Measurements from ENCODE around the gene GRID1. TPM values are rescaled to one million over a fixed set of nuclear protein-coding genes. Genes with fewer than 3 reads are reported as not detected.

The GRID1 gene
- total RNA-seq, 4 donors from 2014 or later = 0.88 to 7.3 (median 4.1) TPM

DNA sequence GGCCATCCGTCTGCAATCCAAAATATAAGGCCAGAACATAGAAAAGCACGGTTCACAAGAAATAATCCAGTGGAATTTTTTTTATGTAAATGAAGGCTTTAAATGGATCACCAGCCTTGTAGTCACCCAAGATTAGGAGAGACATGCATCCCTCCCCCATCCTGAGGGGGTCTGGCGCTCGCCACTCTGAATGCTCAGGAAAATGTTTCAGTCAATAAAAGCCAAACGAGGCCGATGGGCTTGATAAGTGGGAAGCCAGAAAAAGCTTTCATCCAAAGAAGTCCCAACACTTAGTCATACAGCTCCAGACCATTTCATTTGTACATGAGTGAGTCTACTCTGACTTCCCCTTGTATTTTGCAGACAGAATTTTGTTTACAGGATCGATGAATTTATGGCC lies 631.8 kb downstream of the GRID1 start:
- no peak overlapping the region for H3K27ac ChIP-seq
- no peak overlapping the region for H3K4me3 ChIP-seq
- intact Hi-C loops (cut with DNase I; ENCODE audit: low total_unique reads) = no loop called here
- DNase-seq = no peak
- TF ChIP-seq POLR2A (IDR thresholded peaks at IDR 0.05) = no peak
- TF ChIP-seq, protein P1, sequence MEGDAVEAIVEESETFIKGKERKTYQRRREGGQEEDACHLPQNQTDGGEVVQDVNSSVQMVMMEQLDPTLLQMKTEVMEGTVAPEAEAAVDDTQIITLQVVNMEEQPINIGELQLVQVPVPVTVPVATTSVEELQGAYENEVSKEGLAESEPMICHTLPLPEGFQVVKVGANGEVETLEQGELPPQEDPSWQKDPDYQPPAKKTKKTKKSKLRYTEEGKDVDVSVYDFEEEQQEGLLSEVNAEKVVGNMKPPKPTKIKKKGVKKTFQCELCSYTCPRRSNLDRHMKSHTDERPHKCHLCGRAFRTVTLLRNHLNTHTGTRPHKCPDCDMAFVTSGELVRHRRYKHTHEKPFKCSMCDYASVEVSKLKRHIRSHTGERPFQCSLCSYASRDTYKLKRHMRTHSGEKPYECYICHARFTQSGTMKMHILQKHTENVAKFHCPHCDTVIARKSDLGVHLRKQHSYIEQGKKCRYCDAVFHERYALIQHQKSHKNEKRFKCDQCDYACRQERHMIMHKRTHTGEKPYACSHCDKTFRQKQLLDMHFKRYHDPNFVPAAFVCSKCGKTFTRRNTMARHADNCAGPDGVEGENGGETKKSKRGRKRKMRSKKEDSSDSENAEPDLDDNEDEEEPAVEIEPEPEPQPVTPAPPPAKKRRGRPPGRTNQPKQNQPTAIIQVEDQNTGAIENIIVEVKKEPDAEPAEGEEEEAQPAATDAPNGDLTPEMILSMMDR (IDR thresholded peaks at IDR 0.05) = no peak
- no peaks in the 10 kb centered on the region for H3K27me3 ChIP-seq
- no peaks in the 10 kb centered on the region for H3K9me3 ChIP-seq
- H3K36me3 ChIP-seq = no peaks in the 10 kb centered on the region
- H3K4me1 ChIP-seq = no peaks in the 10 kb centered on the region

DNA sequence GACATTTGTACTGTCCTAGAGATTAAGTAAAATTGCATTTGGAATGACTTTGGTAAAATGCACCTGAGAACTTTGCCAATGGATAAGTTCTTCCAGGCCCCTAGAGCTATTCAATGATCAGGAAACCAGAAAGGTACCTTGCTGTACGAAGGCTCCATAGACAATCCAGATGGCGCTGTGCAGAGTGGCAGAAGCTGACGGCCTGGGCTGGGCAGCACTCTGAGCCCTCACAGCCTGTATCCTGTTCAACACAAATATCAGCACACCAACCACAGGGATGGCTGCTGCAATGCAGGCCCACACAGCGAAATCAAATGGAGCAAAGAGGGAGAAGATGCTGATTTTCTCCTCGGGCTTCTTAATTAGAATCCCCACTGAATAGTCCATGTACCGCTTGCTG lies 642.4 kb downstream of the GRID1 start:
- Histone ChIP-seq H3K4me3 (no peak overlapping the region), H3K27me3 (no peaks in the 10 kb centered on the region), H3K9me3 (no peaks in the 10 kb centered on the region), H3K36me3 (no peaks in the 10 kb centered on the region), H3K27ac (no peak overlapping the region), H3K4me1 (no peaks in the 10 kb centered on the region)
- TF ChIP-seq, protein P1 (IDR thresholded peaks at IDR 0.05) = no peak
- TF ChIP-seq POLR2A (IDR thresholded peaks at IDR 0.05) = no peak
- no peak for DNase-seq
- intact Hi-C loops (cut with DNase I; ENCODE audit: low total_unique reads) = no loop called here

DNA sequence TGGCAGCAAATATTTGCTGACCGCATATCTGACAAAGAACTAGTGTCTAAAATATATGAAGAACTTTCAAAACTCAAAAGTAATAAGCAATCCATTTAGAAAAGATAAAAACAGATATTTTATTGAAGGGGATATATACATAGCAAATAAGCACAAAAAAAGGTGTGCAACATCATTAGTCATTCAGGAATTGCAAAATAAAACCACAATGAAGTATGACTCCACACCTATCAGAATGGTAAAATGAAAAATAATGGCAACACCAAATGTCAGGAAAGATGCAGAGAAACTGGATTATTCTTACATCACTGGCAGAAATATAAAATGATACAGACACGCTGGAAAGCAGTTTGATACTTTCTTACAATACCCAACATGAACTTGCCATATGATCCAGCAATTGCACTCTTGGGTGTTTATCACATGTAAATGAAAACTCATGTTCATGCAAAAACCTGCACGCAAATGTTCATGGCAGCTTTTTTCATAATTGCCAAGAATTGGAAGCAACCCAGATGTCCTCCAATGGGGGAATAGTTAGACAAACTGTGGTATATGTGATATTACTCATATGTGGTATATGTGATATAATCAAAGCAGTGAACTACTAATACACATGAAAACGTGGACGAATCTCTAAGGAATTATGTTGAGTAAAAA lies 645.5 kb downstream of the GRID1 start:
- H3K4me1 ChIP-seq = no peaks in the 10 kb centered on the region
- intact Hi-C loops (cut with DNase I; ENCODE audit: low total_unique reads) = no loop called here
- no peaks in the 10 kb centered on the region for H3K27me3 ChIP-seq
- no peak for DNase-seq
- H3K27ac ChIP-seq = no peak overlapping the region
- TF ChIP-seq POLR2A (IDR thresholded peaks at IDR 0.05) = no peak
- TF ChIP-seq, protein P1 (IDR thresholded peaks at IDR 0.05) = no peak
- no peaks in the 10 kb centered on the region for H3K36me3 ChIP-seq
- no peaks in the 10 kb centered on the region for H3K9me3 ChIP-seq
- no peak overlapping the region for H3K4me3 ChIP-seq

GRCh38 chr10:85719408-85719807 lies 647.2 kb downstream of the GRID1 start:
- no peaks in the 10 kb centered on the region for H3K27me3 ChIP-seq
- intact Hi-C loops (cut with DNase I; ENCODE audit: low total_unique reads) = no loop called here
- no peaks in the 10 kb centered on the region for H3K36me3 ChIP-seq
- no peak overlapping the region for H3K27ac ChIP-seq
- no peaks in the 10 kb centered on the region for H3K4me1 ChIP-seq
- TF ChIP-seq, protein P1 (IDR thresholded peaks at IDR 0.05) = no peak
- no peak for TF ChIP-seq POLR2A (IDR thresholded peaks at IDR 0.05)
- H3K9me3 ChIP-seq = no peaks in the 10 kb centered on the region
- DNase-seq = no peak
- no peak overlapping the region for H3K4me3 ChIP-seq

GRCh38 chr10:85713885-85714284 lies 652.7 kb downstream of the GRID1 start:
- Histone ChIP-seq H3K4me1 (no peaks in the 10 kb centered on the region), H3K4me3 (no peak overlapping the region), H3K36me3 (no peaks in the 10 kb centered on the region), H3K27me3 (no peaks in the 10 kb centered on the region), H3K9me3 (no peaks in the 10 kb centered on the region), H3K27ac (no peak overlapping the region)
- DNase-seq = no peak
- TF ChIP-seq POLR2A (IDR thresholded peaks at IDR 0.05) = no peak
- TF ChIP-seq, protein P1 (IDR thresholded peaks at IDR 0.05) = no peak
- intact Hi-C loops (cut with DNase I; ENCODE audit: low total_unique reads) = no loop called here
